HG02840 (cell line): ENCODE measurements around the gene GBF1.
"Not testable (repeated sequence)": the region's sequence is repeated elsewhere in the genome, so short reads cannot be mapped to it uniquely, and the experiment has no call there.

Experiments
- ATAC-seq: cut with Tn5 transposase; IDR thresholded peaks from one replicate; pipeline ENCODE4 v1.9.1; 2021; ENCODE audit warnings: mild to moderate bottlenecking, moderate library complexity, moderate number of reproducible peaks; ENCODE audit not compliant: unreplicated experiment, low FRiP score

The GBF1 gene

GRCh38 chr10:102245082-102245931 is at the start of gene GBF1:
Gene GBF1, plus strand, starts transcription at chr10:102245532. Its CDS starts 13,407 bp downstream, at chr10:102258939.
- peak; percentile 94 for ATAC-seq

- ATAC-seq: no peak
Measured at GRCh38 chr10:102196893-102197292, 48.4 kb upstream of the GBF1 start.

GRCh38 chr10:102198027-102198426 is 47.3 kb upstream of the GBF1 start:
- no peak for ATAC-seq

- no peak for ATAC-seq
Measured at GRCh38 chr10:102200751-102201640, 44.3 kb upstream of the GBF1 start.

- no peak for ATAC-seq
Measured at GRCh38 chr10:102202386-102202785, 42.9 kb upstream of the GBF1 start.

- ATAC-seq: no peak
Measured at GRCh38 chr10:102208311-102209035, 36.9 kb upstream of the GBF1 start.

- no peak for ATAC-seq
Measured at GRCh38 chr10:102211615-102212299, 33.6 kb upstream of the GBF1 start.

GRCh38 chr10:102213599-102213998 is 31.7 kb upstream of the GBF1 start:
- not testable (repeated sequence) for ATAC-seq

GRCh38 chr10:102219370-102219769 is 26.0 kb upstream of the GBF1 start:
- no peak for ATAC-seq

GRCh38 chr10:102220612-102221011 is 24.7 kb upstream of the GBF1 start:
- no peak for ATAC-seq

- ATAC-seq: no peak
Measured at GRCh38 chr10:102222797-102223196, 22.5 kb upstream of the GBF1 start.

- ATAC-seq: peak; percentile 66
Measured at GRCh38 chr10:102225646-102226541, 19.4 kb upstream of the GBF1 start, which contains the start of gene ELOVL3. Gene ELOVL3, plus strand, starts transcription at chr10:102226299. Its CDS starts 250 bp downstream, at chr10:102226549.

GRCh38 chr10:102226542-102226870 is 18.8 kb upstream of the GBF1 start:
- ATAC-seq: no peak

- ATAC-seq: no peak
Measured at GRCh38 chr10:102227050-102227449, 18.3 kb upstream of the GBF1 start.

GRCh38 chr10:102229810-102230263 is 15.5 kb upstream of the GBF1 start:
- ATAC-seq: no peak

- ATAC-seq: no peak
Measured at GRCh38 chr10:102230264-102230860, 15.0 kb upstream of the GBF1 start.

- ATAC-seq: no peak
Measured at GRCh38 chr10:102230861-102231356, 14.4 kb upstream of the GBF1 start.
